Sciatic nerve (tissue), 1 donor: ENCODE measurements around the gene EEF2. TPM values are rescaled to one million over a fixed set of nuclear protein-coding genes. Genes with fewer than 3 reads are reported as not detected.

Experiments used
- microRNA-seq: library from miRNA; unstranded; fragments of <30 nt; microRNA quantifications from one replicate; pipeline ENCODE4 v1.2.0, GENCODE V29; 2020
- total RNA-seq: library from RNA; stranded (reverse); fragmentation: NEBNext Ultra II Directional; extraction: Animal tissue kit (Norgen Biotek cat#: 25700); gene quantifications from one replicate; pipeline ENCODE4 v1.2.1, GENCODE V29; 2021
- donor health status: DM: no; HTN: no; CAD: no.

The EEF2 gene
- total RNA-seq, 1 donor from 2014 or later: 1,381 TPM

Small RNAs within 50 kb of the gene (microRNA-seq; reads per million reads assigned to microRNA genes)
- not detected for gene MIR637

Other genes starting within 250 kb of the EEF2 start
- 26.1 TPM for gene APBA3, start 223.8 kb downstream of the EEF2 start, total RNA-seq
- 35.3 TPM for gene MRPL54, start 222.8 kb downstream of the EEF2 start, total RNA-seq
- gene RAX2, start 213.2 kb downstream of the EEF2 start, total RNA-seq: not detected
- 1.6 TPM for gene MATK, start 199.1 kb downstream of the EEF2 start, total RNA-seq
- gene ZFR2, start 116.4 kb downstream of the EEF2 start, total RNA-seq: 0.31 TPM
- not detected for gene ATCAY, start 104.8 kb downstream of the EEF2 start, total RNA-seq
- gene NMRK2, start 52.4 kb downstream of the EEF2 start, total RNA-seq: not detected
- gene DAPK3, start 14.4 kb downstream of the EEF2 start, total RNA-seq: 69.0 TPM
- 33.4 TPM for gene PIAS4, start 22.3 kb upstream of the EEF2 start, total RNA-seq
- 54.2 TPM for gene ZBTB7A, start 81.4 kb upstream of the EEF2 start, total RNA-seq
- 108 TPM for gene MAP2K2, start 138.7 kb upstream of the EEF2 start, total RNA-seq
- gene CREB3L3, start 168.2 kb upstream of the EEF2 start, total RNA-seq: not detected
- 19.0 TPM for gene SIRT6, start 197.1 kb upstream of the EEF2 start, total RNA-seq
- gene ANKRD24, start 197.2 kb upstream of the EEF2 start, total RNA-seq: 1.3 TPM
- 3.0 TPM for gene EBI3, start 244.1 kb upstream of the EEF2 start, total RNA-seq